K562 (cell line): Measurements from ENCODE around the gene GLI1. TPM values are rescaled to one million over a fixed set of nuclear protein-coding genes. Genes with fewer than 3 reads are reported as not detected.

Experiments
- AFF4 ChIP-seq: sonication (generic); formaldehyde crosslinking; IDR thresholded peaks from 2 replicates; pipeline ENCODE4 v1.8.0; 2023; ENCODE audit warnings: mild to moderate bottlenecking, missing genetic modification reagents
- BACH1 ChIP-seq: fragments of 200-800 bp; sonication (Bioruptor generic); IDR thresholded peaks from 2 replicates; pipeline ENCODE4 v1.6.1; 2016; ENCODE audit warnings: missing genetic modification characterization, missing compliant biosample characterization
- BCL6 ChIP-seq: fragments of 250-450 bp; sonication (Bioruptor Pico); IDR thresholded peaks from 2 replicates; pipeline ENCODE4 v1.4.0; 2020
- BMI1 ChIP-seq: fragments of 150-350 bp; IDR thresholded peaks from 2 replicates; pipeline ENCODE4 v1.6.1; 2014; ENCODE audit warnings: low read length
- E2F4 ChIP-seq: sonication (generic); formaldehyde crosslinking; IDR thresholded peaks from 2 replicates; pipeline ENCODE4 v1.8.0; 2022; ENCODE audit warnings: mild to moderate bottlenecking, low read depth, missing genetic modification reagents
- MYNN ChIP-seq, 2 experiments: sonication (generic); formaldehyde crosslinking in 1 of 2; IDR thresholded peaks; 2 replicates each; pipeline versions ENCODE4 v1.5.0 to v1.6.1; 2016 to 2020; ENCODE audit warnings: antibody characterized with exemption in 1 of 2, missing genetic modification reagents in 1 of 2
- TARDBP ChIP-seq: fragments of 450-650 bp; IDR thresholded peaks from 2 replicates; pipeline ENCODE4 v1.6.1; 2016
- TCF7 ChIP-seq: sonication (generic); IDR thresholded peaks from 2 replicates; pipeline ENCODE4 v1.6.1; 2016; ENCODE audit warnings: antibody characterized with exemption, borderline replicate concordance
- ZBTB1 ChIP-seq: sonication (generic); formaldehyde crosslinking; IDR thresholded peaks from 2 replicates; pipeline ENCODE4 v1.8.1; 2023; ENCODE audit warnings: missing genetic modification reagents, low read depth, mild to moderate bottlenecking, borderline replicate concordance
- ZNF121 ChIP-seq: sonication (generic); formaldehyde crosslinking; conservative IDR thresholded peaks from 2 replicates; pipeline ENCODE4 v1.8.0; 2022; ENCODE audit warnings: missing genetic modification reagents
- ZNF134 ChIP-seq: fragments of 250-450 bp; sonication (Bioruptor Pico); conservative IDR thresholded peaks from 2 replicates; pipeline ENCODE4 v1.4.0; 2020
- ZNF407 ChIP-seq: fragments of 450-650 bp; IDR thresholded peaks from 2 replicates; pipeline ENCODE4 v1.6.1; 2016; ENCODE audit warnings: low read depth
- ZNF431 ChIP-seq: sonication (generic); formaldehyde crosslinking; IDR thresholded peaks from 2 replicates; pipeline ENCODE4 v1.8.0; 2022; ENCODE audit warnings: mild to moderate bottlenecking, missing genetic modification reagents
- polyA plus RNA-seq, 8 experiments: library from polyadenylated mRNA; depleted of rRNA in 4 of 8; stranded (reverse) in 5 of 8; unstranded in 3 of 8; fragments of >200 nt; fragmentation: Nextera tagmentation in 2 of 8; fragmentation: Illumina TruSeq in 1 of 8; extraction: Ambion mirVana in 2 of 8; extraction: Trizol in 1 of 8; gene quantifications; 2 replicates each; pipeline versions ENCODE4 v1.2.1 to v1.2.3, GENCODE V29; 2011 to 2014; ENCODE audit warnings: inconsistent platforms in 1 of 8, missing spikeins in 1 of 8
- total RNA-seq, 7 experiments: library from RNA; depleted of rRNA in 6 of 7; stranded (reverse); fragments of >200 nt in 6 of 7; fragmentation: Illumina TruSeq in 2 of 7; extraction: Trizol in 2 of 7; gene quantifications; 2 replicates each; pipeline versions ENCODE4 v1.2.1 to v1.2.3, GENCODE V29; 2011 to 2021; ENCODE audit warnings: low replicate concordance in 1 of 7
- TF ChIP-seq, protein P1 (sequence below), 2 experiments: fragments of 450-650 bp in 1 of 2; sonication (generic) in 1 of 2; formaldehyde crosslinking; conservative IDR thresholded peaks; 2 replicates each; pipeline versions ENCODE4 v1.4.0 to v1.8.1; 2020 to 2022; ENCODE audit warnings: mild to moderate bottlenecking in 1 of 2, missing genetic modification reagents in 1 of 2

Gene GLI1
- total and polyA plus RNA-seq, 9 of the 15 experiments (the other 6 are each of a cell fraction or from before 2014, with no cell fraction given), result 0.24 to 3.7 (median 0.61) TPM

DNA sequence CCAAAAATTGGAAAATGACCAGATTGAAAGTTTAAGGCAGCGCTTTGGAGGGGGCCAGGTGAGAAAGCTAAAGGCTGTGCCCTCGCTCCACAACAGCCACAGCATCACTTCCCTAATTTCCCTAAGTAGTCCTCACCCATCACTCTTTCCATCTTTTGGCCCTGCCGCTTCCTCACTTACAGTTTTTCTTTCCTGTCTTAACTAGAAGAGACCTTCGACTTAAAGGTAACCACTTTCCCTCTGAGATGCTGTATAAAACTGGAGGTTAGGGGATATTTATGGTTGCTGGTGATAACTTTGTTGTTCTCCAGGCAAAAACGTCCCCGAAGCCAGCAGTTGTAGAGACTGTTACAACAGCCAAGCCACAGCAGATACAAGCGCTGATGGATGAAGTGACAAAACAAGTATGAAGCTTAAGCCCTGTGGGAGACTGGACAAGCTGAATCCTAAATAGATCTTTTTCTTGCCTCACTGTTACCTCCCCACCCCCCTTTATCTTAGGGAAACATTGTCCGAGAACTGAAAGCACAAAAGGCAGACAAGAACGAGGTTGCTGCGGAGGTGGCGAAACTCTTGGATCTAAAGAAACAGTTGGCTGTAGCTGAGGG lies 56.5 kb downstream of the GLI1 start (continued):
- TF ChIP-seq AFF4 (CRISPR knock-in tag) (peak; percentile 80), TCF7 (no peak), TARDBP (no peak), ZBTB1 (CRISPR knock-in tag) (no peak), BCL6 (CRISPR knock-in tag) (no peak), MYNN (IDR thresholded peaks at IDR 0.05) (peak; percentile 10; the same call in 1 of the 2 replicates), MYNN (CRISPR knock-in tag; IDR thresholded peaks at IDR 0.05) (no peak), BMI1 (no peak), ZNF121 (CRISPR knock-in tag) (no peak), ZNF431 (CRISPR knock-in tag) (no peak), BACH1 (tag) (no peak), ZNF134 (CRISPR knock-in tag) (no peak), ZNF407 (no peak), E2F4 (CRISPR knock-in tag) (no peak)
- TF ChIP-seq, protein P1, sequence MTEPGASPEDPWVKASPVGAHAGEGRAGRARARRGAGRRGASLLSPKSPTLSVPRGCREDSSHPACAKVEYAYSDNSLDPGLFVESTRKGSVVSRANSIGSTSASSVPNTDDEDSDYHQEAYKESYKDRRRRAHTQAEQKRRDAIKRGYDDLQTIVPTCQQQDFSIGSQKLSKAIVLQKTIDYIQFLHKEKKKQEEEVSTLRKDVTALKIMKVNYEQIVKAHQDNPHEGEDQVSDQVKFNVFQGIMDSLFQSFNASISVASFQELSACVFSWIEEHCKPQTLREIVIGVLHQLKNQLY (CRISPR knock-in tag; conservative IDR thresholded peaks at IDR 0.05), result 0 out of 4 replicates have a peak, but pooled peaks of 1 of the 2 experiments have one; percentile 48
